ENCODE results near the gene ATF1.
"Not testable (repeated sequence)": the region's sequence is repeated elsewhere in the genome, so short reads cannot be mapped to it uniquely, and the experiment has no call there.

ATF1 gene

DNA sequence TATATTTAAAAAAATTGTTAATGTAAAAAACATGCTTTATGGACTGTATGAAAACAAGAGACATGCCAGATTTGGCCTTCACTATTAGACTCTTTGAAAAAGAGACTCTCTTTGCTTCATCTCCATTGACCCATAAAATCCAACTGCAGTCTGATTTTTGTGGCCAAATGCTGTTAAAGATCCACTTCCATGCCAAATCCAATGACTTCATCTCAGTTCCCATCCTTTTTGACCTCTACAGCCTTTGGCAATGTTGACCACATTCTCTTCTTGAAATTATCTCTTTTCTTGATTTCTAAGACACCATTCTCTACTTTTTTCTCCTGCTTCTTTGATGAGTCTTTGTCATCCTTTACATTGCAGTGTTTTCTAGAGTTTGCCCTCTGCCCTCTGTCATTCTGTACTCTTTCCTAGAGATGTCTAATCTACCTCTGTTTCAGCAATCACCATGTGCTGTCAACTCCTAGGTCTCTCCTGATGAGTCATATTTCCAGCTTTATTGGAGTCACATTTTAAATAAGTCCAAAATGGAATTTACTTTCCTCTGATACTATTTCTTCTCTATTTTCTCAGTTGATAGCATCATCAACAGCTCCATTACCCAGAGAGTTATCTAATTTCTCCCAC, 81.2 kb downstream of the ATF1 start:
- no peak for DNase-seq (ENCODE audit: extremely low spot score)
- TF ChIP-seq ELF4 (IDR thresholded peaks at IDR 0.05) (no peak), CTBP1 (IDR thresholded peaks at IDR 0.05; ENCODE audit: borderline replicate concordance) (no peak), HDGF (IDR thresholded peaks at IDR 0.05; ENCODE audit: borderline replicate concordance) (no peak), BHLHE40 (IDR thresholded peaks at IDR 0.05; ENCODE audit: borderline replicate concordance) (no peak), TARDBP (IDR thresholded peaks at IDR 0.05) (no peak), SP1 (IDR thresholded peaks at IDR 0.05) (no peak), PKNOX1 (IDR thresholded peaks at IDR 0.05) (no peak), ARNT (IDR thresholded peaks at IDR 0.05) (no peak), FOXM1 (IDR thresholded peaks at IDR 0.05; ENCODE audit: borderline replicate concordance) (no peak), FOXK2 (IDR thresholded peaks at IDR 0.05) (no peak), LEF1 (IDR thresholded peaks at IDR 0.05; ENCODE audit: borderline replicate concordance) (no peak), NFRKB (IDR thresholded peaks at IDR 0.05) (no peak), ZNF384 (IDR thresholded peaks at IDR 0.05) (no peak), SUZ12 (IDR thresholded peaks at IDR 0.05) (no peak)
- POLR2A ChIA-PET = no interaction called here
- CTCF ChIA-PET = interaction anchor here (0.6 kb wide), 1 partner anchor 18 kb away, joined by 8 read pairs; no protein-coding TSS in a partner anchor

DNA sequence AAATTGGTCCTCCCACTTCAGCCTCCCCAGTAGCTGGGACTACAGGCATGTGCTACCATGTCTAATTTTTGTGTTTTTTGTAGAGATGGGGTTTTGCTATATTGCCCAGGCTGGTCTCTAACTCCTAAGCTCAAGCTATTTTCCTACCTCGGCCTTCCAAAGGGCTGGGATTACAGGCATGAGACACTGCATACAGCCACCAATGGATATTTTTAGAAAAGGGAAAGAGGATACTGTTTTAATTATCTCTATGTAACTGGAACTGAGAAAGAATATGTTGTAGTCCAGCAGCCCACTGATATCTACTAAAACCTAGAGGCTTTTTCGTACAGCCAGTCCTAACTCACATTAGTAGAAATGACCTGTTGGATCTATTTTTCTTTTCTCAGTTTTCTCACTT, 85.1 kb downstream of the ATF1 start:
- CTCF ChIA-PET = no interaction called here
- no peak for DNase-seq (ENCODE audit: extremely low spot score)
- POLR2A ChIA-PET = no interaction called here
- TF ChIP-seq ELF4 (IDR thresholded peaks at IDR 0.05) (no peak), L3MBTL2 (conservative IDR thresholded peaks at IDR 0.05) (no peak), ARNT (IDR thresholded peaks at IDR 0.05) (no peak)

- POLR2A ChIA-PET; DNase-seq (ENCODE audit: extremely low spot score); CTCF ChIA-PET: not testable (repeated sequence)
Measured at GRCh38 chr12:50855218-50855617, 91.3 kb downstream of the ATF1 start.

GRCh38 chr12:50855679-50856078, 91.8 kb downstream of the ATF1 start:
- DNase-seq (ENCODE audit: extremely low spot score); POLR2A ChIA-PET; CTCF ChIA-PET: not testable (repeated sequence)

GRCh38 chr12:50859621-50860310, 95.9 kb downstream of the ATF1 start:
- CTCF ChIA-PET = no interaction called here
- no peak for DNase-seq (ENCODE audit: extremely low spot score)
- TF ChIP-seq SUZ12 (IDR thresholded peaks at IDR 0.05) (no peak), HDGF (IDR thresholded peaks at IDR 0.05; ENCODE audit: borderline replicate concordance) (no peak), TARDBP (IDR thresholded peaks at IDR 0.05) (no peak), L3MBTL2 (conservative IDR thresholded peaks at IDR 0.05) (no peak)
- POLR2A ChIA-PET = interaction anchor here (1.6 kb wide), 1 partner anchor 96 kb away, joined by 3 read pairs; the partner anchor contains the start of gene ATF1

DNA sequence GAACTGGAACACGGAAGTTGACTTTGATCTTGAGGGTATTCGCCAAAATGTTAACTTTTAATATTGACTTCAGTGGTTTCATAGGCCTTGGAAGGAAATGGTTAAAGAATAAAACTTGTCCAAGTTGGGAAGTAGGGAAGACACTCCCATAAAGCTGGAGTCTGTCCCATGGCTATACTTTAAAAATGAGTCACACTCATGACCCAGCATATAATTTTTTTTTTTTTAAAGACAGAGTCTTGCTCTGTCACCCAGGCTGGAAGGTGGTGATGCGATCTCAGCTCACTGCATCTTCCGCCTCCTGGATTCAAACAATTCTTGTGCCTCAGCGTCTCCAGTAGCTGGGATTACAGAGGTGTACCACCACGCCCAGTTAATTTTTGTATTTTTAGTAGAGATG, 98.4 kb downstream of the ATF1 start:
- POLR2A ChIA-PET = no interaction called here
- CTCF ChIA-PET = no interaction called here
- DNase-seq (ENCODE audit: extremely low spot score) = no peak
- TF ChIP-seq CTBP1 (IDR thresholded peaks at IDR 0.05; ENCODE audit: borderline replicate concordance) (no peak), SP1 (IDR thresholded peaks at IDR 0.05) (no peak), FOXA1 (IDR thresholded peaks at IDR 0.05) (no peak), TARDBP (IDR thresholded peaks at IDR 0.05) (no peak), SUZ12 (IDR thresholded peaks at IDR 0.05) (no peak), HDGF (IDR thresholded peaks at IDR 0.05; ENCODE audit: borderline replicate concordance) (no peak), NFRKB (IDR thresholded peaks at IDR 0.05) (no peak), L3MBTL2 (conservative IDR thresholded peaks at IDR 0.05) (no peak), PKNOX1 (IDR thresholded peaks at IDR 0.05) (no peak), FOXK2 (IDR thresholded peaks at IDR 0.05) (no peak), ARNT (IDR thresholded peaks at IDR 0.05) (no peak), ELF4 (IDR thresholded peaks at IDR 0.05) (no peak)

DNA sequence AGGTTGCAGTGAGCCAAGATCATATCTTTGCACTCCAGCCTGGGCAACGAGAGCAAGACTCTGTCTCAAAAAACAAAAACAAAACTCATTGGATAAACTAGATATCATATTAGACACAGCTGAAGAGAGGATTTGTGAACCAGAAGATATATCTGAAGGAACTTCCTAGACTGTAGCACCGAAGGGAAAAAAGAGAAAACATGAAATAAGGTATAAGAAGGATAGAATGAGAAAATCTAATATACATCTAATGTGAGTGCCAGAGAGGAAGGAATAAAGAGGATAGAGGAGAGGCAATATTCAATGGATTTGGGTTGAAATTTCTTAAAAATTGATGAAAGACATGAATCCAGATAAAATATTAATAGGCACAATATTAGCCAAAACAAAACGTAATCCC, 101.4 kb downstream of the ATF1 start:
- ChIA-PET POLR2A (no interaction called here), CTCF (no interaction called here)
- DNase-seq (ENCODE audit: extremely low spot score) = no peak
- TF ChIP-seq ARNT (IDR thresholded peaks at IDR 0.05) = no peak
- no peak for TF ChIP-seq PKNOX1 (IDR thresholded peaks at IDR 0.05)
- no peak for TF ChIP-seq ELF4 (IDR thresholded peaks at IDR 0.05)
- TF ChIP-seq FOXK2 (IDR thresholded peaks at IDR 0.05) = no peak
- no peak for TF ChIP-seq BHLHE40 (IDR thresholded peaks at IDR 0.05; ENCODE audit: borderline replicate concordance)
- no peak for TF ChIP-seq SUZ12 (IDR thresholded peaks at IDR 0.05)
- no peak for TF ChIP-seq ZNF384 (IDR thresholded peaks at IDR 0.05)
- no peak for TF ChIP-seq SP1 (IDR thresholded peaks at IDR 0.05)
- TF ChIP-seq HDGF (IDR thresholded peaks at IDR 0.05; ENCODE audit: borderline replicate concordance) = no peak
- TF ChIP-seq FOXM1 (IDR thresholded peaks at IDR 0.05; ENCODE audit: borderline replicate concordance) = no peak
- no peak for TF ChIP-seq NFRKB (IDR thresholded peaks at IDR 0.05)
- TF ChIP-seq LEF1 (IDR thresholded peaks at IDR 0.05; ENCODE audit: borderline replicate concordance) = no peak
- TF ChIP-seq L3MBTL2 (conservative IDR thresholded peaks at IDR 0.05) = no peak
- no peak for TF ChIP-seq TARDBP (IDR thresholded peaks at IDR 0.05)

GRCh38 chr12:50868881-50869280, 105.0 kb downstream of the ATF1 start:
- DNase-seq (ENCODE audit: extremely low spot score); POLR2A ChIA-PET; CTCF ChIA-PET: not testable (repeated sequence)
